ENCODE measurements around the gene MRPL38. TPM values are rescaled to one million over a fixed set of nuclear protein-coding genes. Genes with fewer than 3 reads are reported as not detected.

The MRPL38 gene
- total and polyA plus RNA-seq, 2 donors from 2014 or later, result 89.8 to 114 TPM

DNA sequence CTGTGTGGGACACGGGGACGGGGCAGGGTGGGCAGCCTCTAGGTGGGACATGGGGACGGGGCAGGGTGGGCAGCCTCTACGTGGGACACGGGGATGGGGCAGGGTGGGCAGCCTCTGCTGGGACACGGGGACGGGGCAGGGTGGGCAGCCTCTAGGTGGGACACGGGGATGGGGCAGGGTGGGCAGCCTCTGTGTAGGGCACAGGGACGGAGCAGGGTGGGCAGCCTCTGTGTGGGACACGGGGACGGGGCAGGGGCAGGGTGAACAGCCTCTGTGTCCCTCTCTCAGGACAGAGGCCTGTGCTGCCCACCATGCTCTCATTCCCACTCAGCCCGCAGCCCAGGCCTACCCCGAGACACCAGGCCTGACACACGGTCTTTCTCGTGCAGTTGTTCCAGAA, 16.9 kb upstream of the MRPL38 start:
- FAIRE-seq, result no peak
- Histone ChIP-seq H3K27ac (ENCODE audit: low read depth in 2 of 2, low read length in 2 of 2) (no peak overlapping the region), H3K9ac (ENCODE audit: low read length in 3 of 3) (no peak overlapping the region), H3K9me3 (ENCODE audit: control insufficient read depth in 2 of 3, insufficient read depth in 1 of 3, low read length in 3 of 3) (no peaks in the 10 kb centered on the region), H3K36me3 (ENCODE audit: control insufficient read depth in 2 of 3, insufficient read depth in 3 of 3, low read length in 3 of 3) (peaks cover 0 to 3% (median 0%) of the 10 kb centered on the region in 3 donors), H3K4me3 (ENCODE audit: low read length in 3 of 3) (no peak overlapping the region), H3K27me3 (ENCODE audit: control insufficient read depth, insufficient read depth, low read length) (no peaks in the 10 kb centered on the region), H3K4me1 (ENCODE audit: control insufficient read depth in 2 of 3, insufficient read depth in 2 of 3, low read depth in 1 of 3, low read length in 3 of 3) (peaks cover 0 to 12% (median 0%) of the 10 kb centered on the region in 3 donors)
- no peak for TF ChIP-seq CTCF (IDR thresholded peaks at IDR 0.05; ENCODE audit: borderline replicate concordance, extremely low read depth, insufficient read depth)
- intact Hi-C loops (cut with DNase I), result no loop called here
- peak in 1 of 5 donors; percentile 71 for DNase-seq

DNA sequence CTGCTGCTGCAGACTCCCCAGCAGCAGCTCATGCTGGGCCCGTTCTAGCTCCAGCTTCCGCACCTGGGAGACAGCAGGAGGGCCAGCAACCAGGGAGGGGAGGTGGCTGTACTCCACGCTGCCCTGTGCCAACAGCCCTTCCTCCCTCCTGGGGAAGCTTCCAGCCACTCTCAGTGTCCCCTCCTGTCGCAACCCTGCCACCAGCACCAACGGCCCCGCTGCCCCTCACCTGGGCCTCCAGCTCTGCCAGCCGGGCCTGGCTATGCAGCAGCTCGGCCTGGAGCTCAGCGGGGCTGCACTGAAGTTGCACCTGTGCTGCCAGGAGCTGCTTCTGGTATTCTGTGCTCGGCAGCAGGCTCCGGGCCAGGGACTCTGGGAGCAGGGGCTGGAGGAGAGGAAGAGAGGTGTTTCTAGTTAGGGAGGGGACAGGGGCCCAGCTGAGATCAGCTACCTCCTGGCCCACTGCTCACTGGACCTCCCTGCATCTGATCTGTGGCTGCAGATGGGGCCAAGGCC, 15.4 kb upstream of the MRPL38 start:
- Histone ChIP-seq H3K4me3 (ENCODE audit: low read length in 3 of 3) (no peak overlapping the region), H3K9me3 (ENCODE audit: control insufficient read depth in 2 of 3, insufficient read depth in 1 of 3, low read length in 3 of 3) (no peaks in the 10 kb centered on the region), H3K27me3 (ENCODE audit: control insufficient read depth, insufficient read depth, low read length) (no peaks in the 10 kb centered on the region), H3K9ac (ENCODE audit: low read length in 3 of 3) (no peak overlapping the region), H3K36me3 (ENCODE audit: control insufficient read depth in 2 of 3, insufficient read depth in 3 of 3, low read length in 3 of 3) (no peaks in the 10 kb centered on the region), H3K27ac (ENCODE audit: low read depth in 2 of 2, low read length in 2 of 2) (no peak overlapping the region), H3K4me1 (ENCODE audit: control insufficient read depth in 2 of 3, insufficient read depth in 2 of 3, low read depth in 1 of 3, low read length in 3 of 3) (peaks cover 0 to 12% (median 0%) of the 10 kb centered on the region in 3 donors)
- FAIRE-seq (no peak), DNase-seq (no peak)
- intact Hi-C loops (cut with DNase I), result no loop called here
- no peak for TF ChIP-seq CTCF (IDR thresholded peaks at IDR 0.05; ENCODE audit: borderline replicate concordance, extremely low read depth, insufficient read depth)

- no peak overlapping the region for H3K9ac ChIP-seq (ENCODE audit: low read length in 3 of 3)
- intact Hi-C loops (cut with DNase I), result loop anchor here (10.0 kb wide), 1 partner anchor 85 kb away; the partner anchor contains the start of gene CDK3
- DNase-seq (no peak), FAIRE-seq (no peak)
- TF ChIP-seq CTCF (IDR thresholded peaks at IDR 0.05; ENCODE audit: borderline replicate concordance, extremely low read depth, insufficient read depth), result no peak
- peaks cover 0 to 12% (median 0%) of the 10 kb centered on the region in 3 donors for H3K4me1 ChIP-seq (ENCODE audit: control insufficient read depth in 2 of 3, insufficient read depth in 2 of 3, low read depth in 1 of 3, low read length in 3 of 3)
- no peak overlapping the region for H3K27ac ChIP-seq (ENCODE audit: low read depth in 2 of 2, low read length in 2 of 2)
- H3K4me3 ChIP-seq (ENCODE audit: low read length in 3 of 3), result no peak overlapping the region
- H3K9me3 ChIP-seq (ENCODE audit: control insufficient read depth in 2 of 3, insufficient read depth in 1 of 3, low read length in 3 of 3), result no peaks in the 10 kb centered on the region
- no peaks in the 10 kb centered on the region for H3K36me3 ChIP-seq (ENCODE audit: control insufficient read depth in 2 of 3, insufficient read depth in 3 of 3, low read length in 3 of 3)
- no peaks in the 10 kb centered on the region for H3K27me3 ChIP-seq (ENCODE audit: control insufficient read depth, insufficient read depth, low read length)
Measured at GRCh38 chr17:75919611-75920010, 14.9 kb upstream of the MRPL38 start.

All from kidney (tissue), 14 donors.